ENCODE measurements around the gene AFF3. TPM values are rescaled to one million over a fixed set of nuclear protein-coding genes. Genes with fewer than 3 reads are reported as not detected.

AFF3 gene
- total and polyA plus RNA-seq, 2 donors (not counting 1 experiment from before 2014, with no cell fraction given) = 0.50 to 2.5 TPM

GRCh38 chr2:100039291-100039980 lies 103.0 kb downstream of the AFF3 start:
- Histone ChIP-seq H3K4me1 (ENCODE audit: control insufficient read depth, extremely low read depth, insufficient read depth, low read length) (no peaks in the 10 kb centered on the region), H3K9me3 (ENCODE audit: control insufficient read depth, insufficient read depth, low read depth, low read length) (no peaks in the 10 kb centered on the region), H3K9ac (ENCODE audit: insufficient read depth, low read length) (no peak overlapping the region), H3K4me2 (ENCODE audit: extremely low read depth, insufficient read depth, low read length) (no peak overlapping the region), H3K79me2 (ENCODE audit: control insufficient read depth, insufficient read depth, low read length) (no peaks in the 10 kb centered on the region), H2AFZ (ENCODE audit: low read length) (no peak overlapping the region), H3K27ac (ENCODE audit: insufficient read depth, low read length) (no peak overlapping the region), H3K27me3 (ENCODE audit: control insufficient read depth, insufficient read depth, low read length) (no peaks in the 10 kb centered on the region), H3K4me3 (replicated peaks in 1 of 4; ENCODE audit: control extremely low read depth in 1 of 4, insufficient read depth in 1 of 4, low read depth in 3 of 4, low read length in 4 of 4) (no peak overlapping the region), H3K36me3 (ENCODE audit: control insufficient read depth, insufficient read depth, low read length) (no peaks in the 10 kb centered on the region), H4K20me1 (ENCODE audit: control insufficient read depth, extremely low read depth, insufficient read depth, low read length) (no peaks in the 10 kb centered on the region)
- no peak for DNase-seq (ENCODE audit: low read depth in 2 of 2)
- TF ChIP-seq CTCF (conservative IDR thresholded peaks at IDR 0.05 in 1 of 2, IDR thresholded peaks at IDR 0.05 in 1 of 2; ENCODE audit: low read depth in 1 of 2, low read length in 2 of 2) = no peak
- no peak for TF ChIP-seq EZH2 (IDR thresholded peaks at IDR 0.05; ENCODE audit: low read length, missing control alignments)

GRCh38 chr2:100038011-100038410 lies 104.4 kb downstream of the AFF3 start:
- Histone ChIP-seq H3K79me2 (ENCODE audit: control insufficient read depth, insufficient read depth, low read length) (no peaks in the 10 kb centered on the region), H2AFZ (ENCODE audit: low read length) (no peak overlapping the region), H3K4me3 (replicated peaks in 1 of 4; ENCODE audit: control extremely low read depth in 1 of 4, insufficient read depth in 1 of 4, low read depth in 3 of 4, low read length in 4 of 4) (no peak overlapping the region), H3K4me2 (ENCODE audit: extremely low read depth, insufficient read depth, low read length) (no peak overlapping the region), H3K27me3 (ENCODE audit: control insufficient read depth, insufficient read depth, low read length) (no peaks in the 10 kb centered on the region), H3K27ac (ENCODE audit: insufficient read depth, low read length) (no peak overlapping the region), H4K20me1 (ENCODE audit: control insufficient read depth, extremely low read depth, insufficient read depth, low read length) (no peaks in the 10 kb centered on the region), H3K9me3 (ENCODE audit: control insufficient read depth, insufficient read depth, low read depth, low read length) (no peaks in the 10 kb centered on the region), H3K4me1 (ENCODE audit: control insufficient read depth, extremely low read depth, insufficient read depth, low read length) (no peaks in the 10 kb centered on the region), H3K36me3 (ENCODE audit: control insufficient read depth, insufficient read depth, low read length) (no peaks in the 10 kb centered on the region), H3K9ac (ENCODE audit: insufficient read depth, low read length) (no peak overlapping the region)
- DNase-seq (ENCODE audit: low read depth in 2 of 2) = no peak
- TF ChIP-seq CTCF (conservative IDR thresholded peaks at IDR 0.05 in 1 of 2, IDR thresholded peaks at IDR 0.05 in 1 of 2; ENCODE audit: low read depth in 1 of 2, low read length in 2 of 2) (no peak), EZH2 (IDR thresholded peaks at IDR 0.05; ENCODE audit: low read length, missing control alignments) (no peak)

GRCh38 chr2:100036793-100037192 lies 105.6 kb downstream of the AFF3 start:
- no peak for DNase-seq (ENCODE audit: low read depth in 2 of 2)
- Histone ChIP-seq H3K9me3 (ENCODE audit: control insufficient read depth, insufficient read depth, low read depth, low read length) (no peaks in the 10 kb centered on the region), H3K4me1 (ENCODE audit: control insufficient read depth, extremely low read depth, insufficient read depth, low read length) (no peaks in the 10 kb centered on the region), H3K27ac (ENCODE audit: insufficient read depth, low read length) (no peak overlapping the region), H3K9ac (ENCODE audit: insufficient read depth, low read length) (no peak overlapping the region), H3K4me2 (ENCODE audit: extremely low read depth, insufficient read depth, low read length) (no peak overlapping the region), H4K20me1 (ENCODE audit: control insufficient read depth, extremely low read depth, insufficient read depth, low read length) (no peaks in the 10 kb centered on the region), H3K79me2 (ENCODE audit: control insufficient read depth, insufficient read depth, low read length) (no peaks in the 10 kb centered on the region), H3K36me3 (ENCODE audit: control insufficient read depth, insufficient read depth, low read length) (no peaks in the 10 kb centered on the region), H2AFZ (ENCODE audit: low read length) (no peak overlapping the region), H3K27me3 (ENCODE audit: control insufficient read depth, insufficient read depth, low read length) (no peaks in the 10 kb centered on the region), H3K4me3 (replicated peaks in 1 of 4; ENCODE audit: control extremely low read depth in 1 of 4, insufficient read depth in 1 of 4, low read depth in 3 of 4, low read length in 4 of 4) (no peak overlapping the region)
- TF ChIP-seq EZH2 (IDR thresholded peaks at IDR 0.05; ENCODE audit: low read length, missing control alignments) = no peak
- no peak for TF ChIP-seq CTCF (conservative IDR thresholded peaks at IDR 0.05 in 1 of 2, IDR thresholded peaks at IDR 0.05 in 1 of 2; ENCODE audit: low read depth in 1 of 2, low read length in 2 of 2)

Data from fibroblast of lung (primary cell).